GM21528 (cell line): ENCODE data around the gene PSPN.
"Not testable (repeated sequence)": the region's sequence is repeated elsewhere in the genome, so short reads cannot be mapped to it uniquely, and the experiment has no call there.

Source experiments
- ATAC-seq: cut with Tn5 transposase; IDR thresholded peaks from one replicate; pipeline ENCODE4 v1.9.1; 2021; ENCODE audit warnings: mild to moderate bottlenecking, moderate library complexity; ENCODE audit not compliant: unreplicated experiment, low FRiP score

Gene PSPN

DNA sequence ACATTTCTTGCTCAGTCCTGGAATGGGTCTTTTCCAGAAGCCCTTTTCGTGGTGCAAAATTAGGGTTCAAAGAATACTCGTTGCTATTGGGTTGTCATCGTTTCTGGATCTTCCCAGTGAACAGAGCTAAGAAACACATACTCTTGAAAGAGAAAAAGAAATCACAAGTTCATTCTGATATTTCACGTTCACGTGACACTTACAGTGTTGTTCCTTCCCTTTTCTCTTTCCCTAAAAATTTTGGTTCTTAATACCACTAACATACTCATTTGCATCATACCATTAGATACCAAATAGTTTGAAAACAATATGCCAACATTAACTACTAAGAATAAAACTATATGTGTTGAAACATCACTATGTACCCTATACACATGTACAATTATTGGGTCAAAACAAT lies 30.7 kb upstream of the PSPN start:
- no peak for ATAC-seq

DNA sequence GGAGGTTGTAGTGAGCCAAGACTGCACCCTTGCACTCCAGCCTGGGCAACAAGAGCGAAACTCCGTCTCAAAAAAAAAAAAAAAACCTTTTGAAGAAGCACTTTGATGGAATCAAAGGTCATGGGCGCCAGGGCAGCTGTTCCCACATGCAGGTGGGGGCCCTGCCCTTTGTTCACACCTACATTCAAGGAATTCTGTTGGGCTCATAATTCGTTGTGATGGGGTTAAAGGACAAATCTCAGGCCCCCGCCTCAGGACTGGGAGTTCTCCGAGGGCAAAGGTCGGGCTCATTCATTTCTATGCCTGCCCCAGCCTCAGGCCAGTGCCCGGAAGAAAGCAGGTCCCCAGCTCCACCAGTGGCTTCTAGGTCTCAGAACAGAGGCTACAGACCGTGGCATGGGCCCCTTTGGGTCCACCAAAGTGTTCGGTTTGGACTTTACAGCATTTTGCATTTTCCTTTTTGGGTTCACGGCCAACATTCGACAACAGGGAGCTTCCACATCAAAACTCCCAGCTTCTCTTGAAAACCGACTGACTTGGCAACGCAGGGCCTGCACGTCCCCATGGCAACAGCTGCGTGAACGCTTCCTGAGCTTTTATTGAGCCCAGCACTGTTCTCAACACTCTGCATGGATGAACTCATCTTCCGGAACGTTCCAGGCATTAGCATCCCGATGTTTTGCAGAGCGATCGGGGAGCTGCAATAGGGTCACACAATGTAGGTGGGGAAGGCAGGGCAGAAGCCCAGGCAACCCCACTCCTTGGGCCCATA lies 27.3 kb upstream of the PSPN start:
- no peak for ATAC-seq

DNA sequence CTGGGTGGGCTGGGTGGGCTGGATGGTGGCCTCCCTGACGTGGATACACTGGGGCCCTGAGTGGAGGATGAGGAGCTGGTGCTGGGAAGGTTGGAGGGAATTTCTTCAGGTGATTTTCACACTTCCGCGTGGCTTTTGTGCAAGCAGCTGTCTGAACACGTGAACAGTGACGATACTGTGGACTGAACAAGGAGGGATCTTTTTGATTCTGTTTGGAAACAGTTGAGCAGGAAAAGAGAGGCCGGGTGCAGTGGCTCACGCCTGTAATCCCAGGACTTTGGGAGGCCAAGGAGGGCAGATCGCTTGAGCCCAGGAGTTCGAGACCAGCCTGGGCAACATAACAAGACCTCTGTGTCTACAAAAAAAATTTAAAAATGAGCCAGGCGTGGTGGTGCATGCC lies 26.3 kb upstream of the PSPN start:
- no peak for ATAC-seq

DNA sequence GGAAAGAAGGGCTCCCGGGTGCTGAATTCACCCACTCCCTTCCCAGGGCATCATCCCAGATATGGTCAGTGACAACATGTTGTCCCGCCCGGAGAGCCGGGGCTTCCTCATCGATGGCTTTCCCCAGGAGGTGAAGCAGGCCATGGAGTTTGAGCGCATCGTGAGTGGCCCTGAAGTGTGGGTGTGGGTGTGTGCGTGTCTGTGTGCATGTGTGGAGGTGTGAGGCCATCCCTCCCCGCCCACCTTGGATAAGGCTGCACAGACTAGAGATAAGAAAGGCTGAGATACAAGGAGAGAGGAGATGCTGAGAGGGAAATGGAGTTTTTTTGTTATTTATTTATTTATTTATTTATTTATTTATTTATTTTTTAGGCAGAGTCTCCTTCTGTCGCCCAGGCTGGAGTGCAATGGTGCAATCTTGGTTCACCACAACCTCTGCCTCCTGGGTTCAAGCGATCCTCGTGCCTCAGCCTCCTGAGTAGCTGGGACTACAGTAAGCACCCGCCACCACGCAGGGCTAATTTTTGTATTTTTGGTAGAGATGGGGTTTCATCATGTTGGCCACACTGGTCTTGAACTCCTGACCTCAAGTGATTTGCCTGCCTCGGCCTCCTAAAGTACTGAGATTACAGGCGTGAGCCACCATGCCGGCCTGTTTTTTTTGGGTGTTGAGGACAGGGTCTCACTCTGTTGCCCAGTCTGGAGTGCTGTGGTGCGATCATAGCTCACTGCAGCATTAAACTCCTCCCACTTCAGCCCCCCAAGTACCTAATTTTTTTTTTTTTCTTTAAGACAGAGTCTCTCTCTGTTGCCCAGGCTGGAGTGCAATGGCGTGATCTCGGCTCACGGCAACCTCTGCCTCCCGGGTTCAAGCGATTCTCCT lies 24.6 kb upstream of the PSPN start:
- not testable (repeated sequence) for ATAC-seq

DNA sequence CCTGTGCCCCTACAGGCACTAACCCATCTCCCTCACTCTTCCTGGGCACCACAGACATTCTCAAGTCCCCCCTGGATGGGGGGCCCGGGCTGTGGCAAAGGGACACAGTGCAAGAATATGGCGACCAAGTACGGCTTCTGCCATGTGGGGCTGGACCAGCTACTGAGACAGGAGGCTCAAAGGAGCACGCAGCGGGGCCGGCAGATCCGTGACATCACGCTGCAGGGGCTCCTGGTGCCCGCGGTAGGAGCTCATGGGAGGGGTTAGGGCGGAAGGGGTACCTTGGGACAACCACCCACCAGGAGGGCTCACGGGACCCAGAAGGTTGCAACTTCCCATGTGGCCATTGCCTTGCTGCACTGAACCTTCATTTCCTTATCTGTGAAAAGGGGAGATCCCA lies 20.6 kb upstream of the PSPN start:
- ATAC-seq, result no peak

DNA sequence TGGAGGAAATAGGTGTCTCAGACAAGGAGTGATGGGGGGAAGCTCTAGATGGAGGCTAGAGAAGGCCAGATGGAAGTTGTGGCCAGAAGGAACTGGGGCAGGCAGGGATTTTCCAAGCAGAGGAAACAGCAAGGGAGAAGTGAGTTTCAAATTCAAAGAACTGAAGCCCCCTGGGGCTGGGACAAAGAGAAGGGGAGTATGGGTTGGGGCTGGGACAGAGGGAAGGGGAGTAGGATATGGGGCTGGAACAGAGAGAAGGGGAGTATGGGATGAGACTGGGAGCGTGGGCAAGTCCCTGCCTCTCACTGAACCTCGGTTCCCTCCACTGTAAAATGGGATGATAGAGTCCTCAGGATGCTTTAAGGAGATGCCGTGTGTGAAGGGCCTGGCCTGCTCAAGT lies 19.1 kb upstream of the PSPN start:
- ATAC-seq, result no peak

DNA sequence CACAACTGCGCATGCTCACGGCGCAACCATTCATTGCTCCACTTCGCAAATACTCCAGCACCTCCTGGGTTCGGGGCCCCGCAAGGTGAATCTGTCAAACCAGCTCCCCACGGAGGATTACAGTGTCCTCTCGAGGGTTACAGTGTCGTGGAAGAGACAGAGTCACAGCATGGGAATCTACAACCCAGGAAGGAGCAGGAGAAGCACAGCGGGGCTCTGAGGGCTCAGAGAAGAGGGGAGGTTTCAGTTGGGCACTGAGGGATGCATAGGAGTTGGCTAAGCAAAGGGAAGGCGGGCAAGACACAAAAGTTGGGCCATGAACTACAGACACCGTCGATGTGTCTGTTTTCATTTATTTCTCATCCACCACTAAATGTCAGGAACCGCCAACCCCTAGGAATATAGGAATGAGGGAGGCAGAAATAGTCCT lies 18.3 kb upstream of the PSPN start:
- no peak for ATAC-seq

DNA sequence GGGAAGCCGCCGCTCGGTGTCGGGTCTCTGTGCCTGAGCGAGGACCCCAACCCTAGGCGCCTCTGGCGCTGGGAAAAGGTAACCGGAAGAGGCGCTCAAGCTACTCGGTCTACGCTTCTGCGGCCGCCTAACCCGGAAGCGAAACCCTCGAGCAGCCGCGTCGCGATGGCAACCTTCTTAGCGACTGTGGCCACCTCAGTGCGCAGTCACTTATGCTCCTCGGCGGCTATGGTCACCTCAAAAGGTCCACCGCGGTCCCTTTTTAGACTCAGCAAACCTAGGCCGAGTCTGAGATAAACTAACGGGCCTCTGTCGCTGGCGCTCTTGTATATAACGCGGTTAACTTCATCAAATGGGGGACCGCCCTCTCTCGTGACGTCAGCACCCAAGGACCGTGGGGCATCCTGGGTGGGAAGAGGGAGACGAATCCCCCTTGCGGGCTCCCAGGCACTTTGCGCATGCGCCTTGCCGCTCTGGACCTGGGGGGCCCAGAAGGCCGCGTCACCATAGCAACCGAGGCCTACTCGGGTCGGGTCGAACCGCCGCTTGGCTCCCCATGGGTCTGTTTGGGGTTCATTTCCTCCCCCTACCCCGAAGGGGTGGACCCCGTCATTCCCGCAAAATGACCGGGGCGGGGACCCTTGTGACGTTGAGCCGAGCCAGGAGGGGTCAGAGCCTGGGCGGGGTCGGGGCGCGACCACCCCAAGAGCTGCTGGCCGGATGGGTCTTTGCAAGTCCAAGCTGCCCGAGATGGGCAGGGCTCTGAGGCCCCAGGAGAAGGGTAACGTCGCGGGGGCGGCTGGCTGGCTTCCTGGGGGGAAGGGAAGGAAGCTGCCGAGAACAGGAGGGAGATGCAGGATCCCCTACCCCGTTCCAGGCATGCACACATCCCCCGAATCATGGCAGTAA lies 17.6 kb upstream of the PSPN start, which contains the start of gene GTF2F1:
Gene GTF2F1, minus strand, starts transcription at position 91 of the 909 bp plus-strand sequence. CDS start 169 bp downstream, outside the sequence.
- peak; percentile 79 for ATAC-seq

DNA sequence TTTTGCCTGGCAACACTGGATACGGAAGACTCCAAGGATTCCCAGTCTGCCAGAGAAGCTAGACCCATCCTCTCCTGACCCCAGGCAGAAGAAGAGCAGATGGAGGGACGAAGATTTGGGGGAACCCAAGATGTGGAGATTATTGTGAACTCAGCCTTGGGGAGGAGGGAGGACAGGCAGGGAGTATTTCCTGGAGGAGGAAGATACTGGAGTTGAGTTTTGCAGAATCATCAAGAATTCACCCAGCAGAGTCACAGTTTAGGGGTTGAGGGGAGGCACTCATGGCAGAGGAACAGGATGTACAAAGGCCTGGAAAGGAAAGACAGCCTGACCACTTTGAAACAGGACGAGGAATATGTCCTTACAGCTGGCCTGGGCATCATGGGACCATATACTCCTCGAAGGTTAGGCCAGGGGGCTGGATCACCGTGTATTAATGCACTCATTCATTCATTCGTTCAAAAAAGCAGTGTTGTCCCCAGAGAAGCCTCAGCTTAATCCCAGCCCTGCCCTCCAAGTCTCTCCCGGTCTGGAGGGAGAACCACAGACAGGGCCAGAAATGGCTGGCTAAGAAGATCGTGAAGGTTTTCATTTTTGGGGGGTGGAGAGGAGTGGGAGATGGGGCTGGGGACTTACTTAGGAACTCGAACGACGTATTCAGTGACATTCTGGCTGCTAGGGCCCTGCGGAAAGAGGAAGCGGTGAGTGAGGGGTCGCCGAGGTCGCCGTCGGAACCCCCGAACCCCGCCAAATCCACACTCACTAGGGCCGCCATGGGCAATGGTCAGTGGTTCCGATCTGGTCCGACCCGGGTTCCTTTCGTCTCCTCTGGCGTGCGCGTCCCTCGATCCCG lies 16.7 kb upstream of the PSPN start:
- ATAC-seq, result peak; percentile 41

DNA sequence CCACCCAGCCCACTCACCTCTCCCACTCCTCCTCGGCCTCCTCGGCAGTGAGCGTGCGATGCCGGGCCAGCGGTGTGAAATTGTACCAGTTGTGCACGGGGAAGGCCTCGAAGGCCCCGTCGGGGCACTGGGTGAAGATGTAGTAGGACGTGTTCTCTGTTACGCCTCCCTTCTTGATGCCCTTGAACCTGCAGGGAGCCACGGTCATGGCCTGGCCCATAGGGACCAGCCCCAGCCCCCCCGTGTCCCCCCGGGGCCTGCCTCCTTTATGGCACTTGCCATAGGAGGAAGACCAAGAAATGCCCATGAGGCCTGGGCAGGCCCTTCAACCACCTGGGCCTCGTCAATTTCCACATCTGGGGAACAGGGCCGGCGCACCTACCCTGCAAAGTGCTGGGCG lies 11.6 kb upstream of the PSPN start:
- ATAC-seq, result no peak

DNA sequence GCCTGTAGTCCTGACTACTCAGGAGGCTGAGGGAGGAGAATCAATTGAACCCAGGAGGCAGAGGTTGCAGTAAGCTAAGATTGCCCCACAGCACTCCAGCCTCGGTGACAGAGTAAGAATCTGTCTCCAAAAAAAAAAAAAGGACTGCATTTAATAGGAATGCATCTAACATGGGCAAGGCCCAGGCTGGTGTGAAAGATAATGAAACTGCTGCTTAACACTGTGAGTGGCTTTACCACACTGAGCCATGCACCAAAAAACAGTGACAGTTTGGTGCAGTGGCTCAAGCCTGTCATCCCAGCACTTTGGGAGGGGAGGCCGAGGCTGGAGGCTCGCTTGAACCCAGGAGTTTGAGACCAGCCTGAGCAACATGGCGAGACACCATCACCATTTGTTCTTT lies 8.6 kb upstream of the PSPN start:
- ATAC-seq, result no peak

DNA sequence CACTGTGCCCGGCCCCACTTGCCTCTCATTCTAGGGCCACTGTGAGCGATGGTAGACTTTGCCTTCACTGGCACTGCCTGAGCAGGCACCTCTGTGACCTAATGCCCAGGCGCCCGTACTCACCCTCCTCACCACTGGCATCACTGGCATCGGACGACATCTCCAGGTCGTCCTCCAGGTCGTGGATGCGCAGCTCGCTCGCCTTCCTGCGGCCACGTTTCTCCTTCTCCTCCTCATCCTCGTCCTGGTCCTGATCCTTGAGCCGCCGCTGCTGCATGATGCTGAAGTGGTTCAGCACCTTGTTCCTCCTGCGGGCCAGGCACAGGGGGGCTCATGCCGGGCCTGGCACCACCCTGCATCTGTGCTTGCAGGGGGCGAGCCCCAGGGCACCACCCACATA lies 7.5 kb upstream of the PSPN start:
- no peak for ATAC-seq

DNA sequence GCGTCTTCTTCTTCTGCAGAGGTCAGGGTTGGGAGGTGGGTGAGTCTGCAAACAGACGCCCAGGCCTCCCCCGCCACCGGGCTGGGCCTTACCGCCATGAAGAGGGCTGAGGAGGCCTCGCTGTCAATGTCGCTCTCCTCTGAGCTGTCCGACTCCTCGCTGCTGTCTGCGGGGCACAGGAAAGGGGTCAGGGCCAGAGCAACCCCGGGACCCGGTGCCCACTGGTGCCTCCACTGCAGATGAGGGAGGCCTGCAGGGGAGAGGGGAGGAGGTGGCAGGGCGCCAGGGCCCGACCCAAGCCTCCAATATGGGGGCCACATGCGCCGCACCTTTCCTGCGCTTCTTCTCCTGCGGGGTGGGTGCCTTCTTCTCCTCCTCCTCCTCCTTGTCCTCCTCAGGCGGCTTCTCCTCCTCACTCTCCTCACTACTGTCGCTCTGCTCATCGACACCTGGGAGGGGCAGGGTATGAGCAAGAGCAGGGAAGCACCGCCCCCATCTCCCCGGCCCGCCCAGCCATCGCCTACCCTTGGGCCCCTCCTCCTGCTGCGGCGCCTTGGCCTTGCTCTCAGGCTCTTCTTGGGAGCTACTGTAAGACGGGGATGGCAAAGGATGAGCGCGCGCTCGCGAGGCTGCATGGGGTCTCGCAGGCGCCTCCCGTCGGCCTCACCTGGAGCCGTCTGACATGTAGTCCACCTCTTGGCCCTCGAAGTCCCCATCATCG lies 5.5 kb upstream of the PSPN start:
- no peak for ATAC-seq

DNA sequence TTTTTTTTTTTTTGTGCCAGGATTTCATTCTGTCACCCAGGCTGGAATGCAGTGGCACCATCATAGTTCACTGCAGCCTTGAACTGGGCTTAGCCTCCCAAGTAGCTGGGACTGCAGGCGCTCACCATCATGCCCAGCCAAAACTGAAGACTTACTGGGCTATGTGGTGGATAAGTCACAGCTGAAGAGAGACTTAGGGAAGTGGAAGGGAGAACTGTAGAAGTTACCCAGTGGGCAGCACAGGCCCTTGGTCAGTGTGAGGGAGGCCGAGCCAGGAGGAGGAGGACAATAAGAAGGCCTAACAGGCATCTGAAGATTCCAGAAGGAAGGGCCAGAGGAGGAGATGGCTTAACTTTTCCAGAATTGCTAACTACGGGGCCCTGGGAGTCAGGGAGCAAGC lies 4.0 kb upstream of the PSPN start:
- ATAC-seq, result no peak

DNA sequence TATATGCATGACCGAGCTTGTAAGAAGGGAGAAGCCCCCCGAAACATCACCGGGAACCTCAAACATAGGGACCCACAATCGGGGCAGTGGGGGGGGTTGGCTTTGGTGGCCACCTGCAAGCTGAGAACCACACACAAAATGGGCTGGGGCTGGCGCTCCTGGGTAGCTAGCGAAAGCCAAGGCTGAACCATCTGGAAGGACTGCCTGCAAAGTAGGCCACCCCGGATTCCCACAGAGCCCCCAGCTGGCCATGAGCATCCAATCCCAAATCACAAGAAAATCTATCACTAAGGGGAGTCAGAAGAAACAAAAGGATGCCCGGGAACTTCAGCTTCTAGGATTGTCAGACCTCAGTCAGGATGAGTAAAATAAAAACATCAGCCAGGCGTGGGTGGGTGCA lies 2.8 kb upstream of the PSPN start:
- no peak for ATAC-seq

DNA sequence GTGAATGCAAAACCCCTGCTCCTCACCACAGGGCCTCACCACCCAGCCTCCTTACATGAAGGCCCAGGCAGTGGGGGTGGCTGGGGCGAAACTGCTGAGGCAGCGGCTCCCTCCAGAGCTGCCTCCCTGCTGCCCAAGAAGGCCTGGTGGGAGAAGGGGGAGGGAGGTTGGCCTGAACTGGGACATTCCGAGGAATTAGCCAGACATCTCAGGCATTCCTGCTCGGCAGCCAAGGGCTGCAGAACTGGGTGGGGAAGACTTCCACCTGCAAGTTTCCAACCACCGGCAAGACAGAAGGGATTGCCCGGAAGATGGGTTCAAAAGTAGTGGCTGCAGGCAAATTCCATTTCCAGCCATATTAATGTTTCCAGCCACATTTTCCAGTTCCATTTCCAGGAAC lies 2.3 kb upstream of the PSPN start:
- no peak for ATAC-seq

DNA sequence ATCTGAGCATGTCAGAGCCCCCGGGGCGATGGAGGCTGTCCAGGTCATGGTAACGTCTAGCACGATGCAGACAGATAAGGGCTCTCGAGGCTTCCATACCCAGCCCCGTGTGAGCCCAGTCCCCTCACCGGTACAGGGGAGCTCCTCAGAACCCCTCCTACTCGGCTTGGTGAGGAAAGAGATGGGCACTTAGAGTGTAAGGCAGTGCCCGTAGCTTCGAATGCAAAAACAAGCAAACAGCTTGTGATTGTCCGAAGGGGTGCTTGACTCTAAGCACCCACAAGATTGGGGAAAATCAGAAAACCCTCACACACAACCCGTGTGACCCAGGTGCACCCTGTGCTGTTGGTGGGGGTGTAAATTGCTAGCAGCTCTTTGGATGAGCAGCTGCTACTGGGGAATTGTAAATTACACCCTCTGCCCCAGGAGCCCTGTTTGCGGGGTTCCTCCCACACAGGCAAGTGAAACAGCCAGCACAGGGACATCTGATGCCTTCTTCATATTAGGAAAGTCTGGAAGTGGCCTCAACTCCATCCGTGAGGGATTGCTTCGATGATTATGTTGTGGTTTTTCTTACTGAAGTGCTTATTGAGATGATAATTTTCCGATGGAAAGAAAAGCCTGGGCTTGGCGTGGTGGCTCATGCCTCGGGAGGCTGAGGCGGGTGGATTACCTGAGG lies 918 bp upstream of the PSPN start:
- no peak for ATAC-seq

DNA sequence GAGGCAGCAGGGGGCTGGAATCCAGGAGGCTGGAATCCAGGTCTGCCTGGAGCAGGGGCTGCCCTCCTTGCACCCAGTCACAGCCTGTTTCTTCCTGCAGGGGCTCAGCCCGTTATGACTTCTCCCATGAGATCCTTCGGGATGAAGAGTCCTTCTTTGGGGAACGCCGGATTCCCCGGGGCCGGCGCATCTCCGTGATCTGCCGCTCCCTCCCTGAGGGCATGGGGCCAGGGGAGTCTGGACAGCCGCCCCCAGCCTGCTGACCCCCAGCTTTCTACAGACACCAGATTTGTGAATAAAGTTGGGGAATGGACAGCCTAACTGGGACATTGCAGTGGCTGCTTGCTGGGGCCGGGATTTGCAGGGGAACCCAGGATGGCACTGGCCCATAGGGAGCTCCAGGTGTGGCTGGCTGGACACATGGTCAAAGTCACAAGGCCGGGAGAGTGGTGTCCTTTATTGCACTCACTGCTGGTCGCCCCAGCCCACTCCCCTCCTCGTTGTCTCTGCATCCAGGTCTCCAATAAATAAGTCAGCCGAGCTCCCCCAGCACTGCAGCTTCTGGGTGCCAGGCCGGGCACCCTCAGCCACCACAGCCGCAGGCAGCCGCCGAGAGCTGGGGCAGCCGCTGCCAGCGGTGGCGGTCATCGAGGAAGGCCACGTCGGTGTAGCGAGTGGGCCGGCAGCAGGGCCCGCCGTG lies 872 bp downstream of the PSPN start:
- ATAC-seq, result no peak
